SK-N-SH treated with all-trans-retinoic acid at 6 μM for 48 hours (cell line): ENCODE measurements around the gene OAS1.

Experiments used
- ATAC-seq: fragments of 200-7000 bp; cut with Tn5 transposase; 3 replicates; pipeline ENCODE4 v1.9.1; 2020; ENCODE audit warnings: mild to moderate bottlenecking, moderate library complexity
- BACH2 ChIP-seq: fragments of 250-450 bp; sonication (Bioruptor Pico); IDR thresholded peaks from 2 replicates; pipeline ENCODE4 v1.9.0; 2021; ENCODE audit warnings: mild to moderate bottlenecking, borderline replicate concordance
- CSDC2 ChIP-seq: fragments of 250-450 bp; sonication (Bioruptor Pico); IDR thresholded peaks from 2 replicates; pipeline ENCODE4 v1.5.0; 2020; ENCODE audit warnings: mild to moderate bottlenecking, moderate library complexity
- CSRNP3 ChIP-seq: fragments of 250-450 bp; sonication (Bioruptor Pico); IDR thresholded peaks from 2 replicates; pipeline ENCODE4 v1.5.1; 2021; ENCODE audit warnings: mild to moderate bottlenecking, moderate library complexity
- GLIS3 ChIP-seq: fragments of 250-450 bp; sonication (Bioruptor Pico); IDR thresholded peaks from 2 replicates; pipeline ENCODE4 v1.5.0; 2020; ENCODE audit warnings: mild to moderate bottlenecking, moderate library complexity
- ISL1 ChIP-seq: fragments of 250-450 bp; sonication (Bioruptor Pico); IDR thresholded peaks from 2 replicates; pipeline ENCODE4 v2.1.2; 2022; ENCODE audit warnings: mild to moderate bottlenecking, moderate library complexity
- OSR1 ChIP-seq: fragments of 250-450 bp; sonication (Bioruptor Pico); IDR thresholded peaks from 2 replicates; pipeline ENCODE4 v1.8.0; 2022; ENCODE audit warnings: moderate library complexity, mild to moderate bottlenecking, inconsistent platforms
- POU6F1 ChIP-seq: fragments of 250-450 bp; sonication (Bioruptor Pico); IDR thresholded peaks from 2 replicates; pipeline ENCODE4 v1.8.0; 2021; ENCODE audit warnings: low read depth, mild to moderate bottlenecking, moderate library complexity, borderline replicate concordance
- PPARA ChIP-seq: fragments of 250-450 bp; sonication (Bioruptor Pico); IDR thresholded peaks from 2 replicates; pipeline ENCODE4 v1.5.0; 2020; ENCODE audit warnings: mild to moderate bottlenecking, borderline replicate concordance
- RARB ChIP-seq: fragments of 250-450 bp; sonication (Bioruptor Pico); IDR thresholded peaks from 2 replicates; pipeline ENCODE4 v1.8.0; 2021; ENCODE audit warnings: mild to moderate bottlenecking, moderate library complexity
- SNAI2 ChIP-seq: fragments of 250-450 bp; sonication (Bioruptor Pico); IDR thresholded peaks from 2 replicates; pipeline ENCODE4 v1.5.0; 2020; ENCODE audit warnings: mild to moderate bottlenecking, moderate library complexity
- TCF4 ChIP-seq: fragments of 250-450 bp; sonication (Bioruptor Pico); IDR thresholded peaks from 2 replicates; pipeline ENCODE4 v1.8.0; 2021; ENCODE audit warnings: mild to moderate bottlenecking, moderate library complexity, borderline replicate concordance
- TOX ChIP-seq: fragments of 250-450 bp; sonication (Bioruptor Pico); IDR thresholded peaks from 2 replicates; pipeline ENCODE4 v1.8.0; 2021; ENCODE audit warnings: mild to moderate bottlenecking, moderate library complexity, borderline replicate concordance
- TSHZ2 ChIP-seq: fragments of 250-450 bp; sonication (Bioruptor Pico); IDR thresholded peaks from 2 replicates; pipeline ENCODE4 v1.5.0; 2020; ENCODE audit warnings: mild to moderate bottlenecking, moderate library complexity
- ZC3H10 ChIP-seq: fragments of 250-450 bp; sonication (Bioruptor Pico); IDR thresholded peaks from 2 replicates; pipeline ENCODE4 v1.5.1; 2021; ENCODE audit warnings: mild to moderate bottlenecking, moderate library complexity
- ZFP3 ChIP-seq: fragments of 250-450 bp; sonication (Bioruptor Pico); IDR thresholded peaks from 2 replicates; pipeline ENCODE4 v1.5.0; 2020; ENCODE audit warnings: mild to moderate bottlenecking, moderate library complexity
- ZFP30 ChIP-seq: fragments of 450-650 bp; formaldehyde crosslinking; IDR thresholded peaks from 2 replicates; pipeline ENCODE4 v1.5.0; 2022; ENCODE audit warnings: mild to moderate bottlenecking, moderate library complexity
- ZNF565 ChIP-seq: fragments of 450-650 bp; formaldehyde crosslinking; conservative IDR thresholded peaks from 2 replicates; pipeline ENCODE4 v1.5.0; 2020; ENCODE audit warnings: low read depth, mild to moderate bottlenecking, moderate library complexity
- ZNF70 ChIP-seq: fragments of 450-650 bp; formaldehyde crosslinking; IDR thresholded peaks from 2 replicates; pipeline ENCODE4 v1.5.0; 2020; ENCODE audit warnings: mild to moderate bottlenecking, moderate library complexity
- TF ChIP-seq, protein P1 (sequence below): fragments of 250-450 bp; sonication (Bioruptor Pico); IDR thresholded peaks from 2 replicates; pipeline ENCODE4 v1.5.1; 2020; ENCODE audit warnings: low read depth, mild to moderate bottlenecking, moderate library complexity

The OAS1 gene

GRCh38 chr12:112878488-112878887 lies 28.3 kb upstream of the OAS1 start:
- no peak for ATAC-seq

DNA sequence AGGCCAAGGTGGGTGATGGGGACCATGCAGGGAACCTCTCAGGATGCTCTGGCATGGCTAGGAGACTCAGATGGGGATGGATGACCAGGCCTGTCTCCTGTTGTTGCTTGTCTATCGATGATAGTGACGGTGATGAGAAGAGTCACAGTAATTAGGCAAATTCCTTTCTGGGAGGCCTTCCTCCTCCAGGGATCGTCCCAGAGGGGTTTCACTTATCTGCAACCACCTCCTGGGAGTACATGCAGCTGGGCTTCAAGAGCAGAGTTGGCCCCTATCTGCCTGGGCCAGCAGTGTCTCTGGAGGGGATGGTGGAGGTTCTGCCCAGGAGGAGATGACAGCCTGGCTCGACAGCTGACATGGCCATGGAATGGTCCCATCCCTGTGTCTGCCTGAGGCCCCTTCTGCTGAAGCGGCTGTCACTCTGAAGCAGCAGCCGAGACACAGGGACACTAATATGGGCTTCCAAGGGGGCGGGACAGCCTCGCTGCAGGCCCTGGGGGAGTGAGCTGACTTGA lies 27.5 kb upstream of the OAS1 start:
- ATAC-seq = no peak
- no peak for TF ChIP-seq TSHZ2 (CRISPR knock-in tag)
- TF ChIP-seq SNAI2 = no peak
- TF ChIP-seq TOX (CRISPR knock-in tag) = no peak
- TF ChIP-seq ZFP30 (CRISPR knock-in tag) = no peak
- no peak for TF ChIP-seq OSR1 (CRISPR knock-in tag)
- no peak for TF ChIP-seq RARB (CRISPR knock-in tag)
- TF ChIP-seq, protein P1, sequence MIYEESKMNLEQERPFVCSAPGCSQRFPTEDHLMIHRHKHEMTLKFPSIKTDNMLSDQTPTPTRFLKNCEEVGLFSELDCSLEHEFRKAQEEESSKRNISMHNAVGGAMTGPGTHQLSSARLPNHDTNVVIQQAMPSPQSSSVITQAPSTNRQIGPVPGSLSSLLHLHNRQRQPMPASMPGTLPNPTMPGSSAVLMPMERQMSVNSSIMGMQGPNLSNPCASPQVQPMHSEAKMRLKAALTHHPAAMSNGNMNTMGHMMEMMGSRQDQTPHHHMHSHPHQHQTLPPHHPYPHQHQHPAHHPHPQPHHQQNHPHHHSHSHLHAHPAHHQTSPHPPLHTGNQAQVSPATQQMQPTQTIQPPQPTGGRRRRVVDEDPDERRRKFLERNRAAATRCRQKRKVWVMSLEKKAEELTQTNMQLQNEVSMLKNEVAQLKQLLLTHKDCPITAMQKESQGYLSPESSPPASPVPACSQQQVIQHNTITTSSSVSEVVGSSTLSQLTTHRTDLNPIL (CRISPR knock-in tag) = no peak
- no peak for TF ChIP-seq TCF4 (CRISPR knock-in tag)
- TF ChIP-seq POU6F1 (CRISPR knock-in tag) = no peak
- no peak for TF ChIP-seq CSDC2
- no peak for TF ChIP-seq ZNF70 (CRISPR knock-in tag)
- no peak for TF ChIP-seq ZC3H10
- no peak for TF ChIP-seq GLIS3 (CRISPR knock-in tag)

More at GRCh38 chr12:112878488-112878887, 28.3 kb upstream of the OAS1 start:
- TF ChIP-seq TOX (CRISPR knock-in tag) (no peak), GLIS3 (CRISPR knock-in tag) (no peak), ZC3H10 (no peak), ZFP30 (CRISPR knock-in tag) (no peak), PPARA (no peak), ZNF70 (CRISPR knock-in tag) (no peak), RARB (CRISPR knock-in tag) (no peak), ISL1 (CRISPR knock-in tag) (no peak), POU6F1 (CRISPR knock-in tag) (no peak), CSDC2 (no peak), CSRNP3 (CRISPR knock-in tag) (no peak), ZNF565 (CRISPR knock-in tag) (no peak), TSHZ2 (CRISPR knock-in tag) (no peak), SNAI2 (no peak), TCF4 (CRISPR knock-in tag) (no peak), ZFP3 (CRISPR knock-in tag) (no peak), BACH2 (CRISPR knock-in tag) (no peak)
- TF ChIP-seq, all 23 proteins: peak for 0
